ENCODE measurements around the gene MOK.

GRCh38 chr14:102353126-102353619 is 48.2 kb upstream of the MOK start:
- TF ChIP-seq CTCF (IDR thresholded peaks at IDR 0.05; ENCODE audit: low read depth, low read length) (no peak), EZH2phosphoT487 (IDR thresholded peaks at IDR 0.05; ENCODE audit: low read depth) (no peak)

Data from OCI-LY3 (cell line).